ENCODE results near the gene SLC1A1. TPM values are rescaled to one million over a fixed set of nuclear protein-coding genes. Genes with fewer than 3 reads are reported as not detected.
A peak's percentile ranks its signal among the peaks of the same experiment; 100 is the strongest.
"Not testable (repeated sequence)": the region's sequence is repeated elsewhere in the genome, so short reads cannot be mapped to it uniquely, and the experiment has no call there.

Gene SLC1A1
- total RNA-seq, 1 donor from 2014 or later = 2.5 TPM

- intact Hi-C loops (cut with DNase I) = no loop called here
- ATAC-seq (ENCODE audit: poor library complexity) (no peak), DNase-seq (no peak)
Observed at GRCh38 chr9:4592886-4593285, 102.6 kb downstream of the SLC1A1 start.

GRCh38 chr9:4594545-4594944 is 104.3 kb downstream of the SLC1A1 start:
- intact Hi-C loops (cut with DNase I) = no loop called here

GRCh38 chr9:4594994-4595393 is 104.7 kb downstream of the SLC1A1 start:
- intact Hi-C loops (cut with DNase I) = no loop called here
- no peak for DNase-seq
- no peak for ATAC-seq (ENCODE audit: poor library complexity)

More at GRCh38 chr9:4594545-4594944, 104.3 kb downstream of the SLC1A1 start:
- no peak for DNase-seq
- no peak for ATAC-seq (ENCODE audit: poor library complexity)

GRCh38 chr9:4596165-4596922 is 106.1 kb downstream of the SLC1A1 start:
- ATAC-seq (ENCODE audit: poor library complexity) = no peak
- intact Hi-C loops (cut with DNase I) = no loop called here

GRCh38 chr9:4600368-4600767 is 110.1 kb downstream of the SLC1A1 start:
- DNase-seq (no peak), ATAC-seq (ENCODE audit: poor library complexity) (no peak)
- intact Hi-C loops (cut with DNase I) = no loop called here

More at GRCh38 chr9:4596165-4596922, 106.1 kb downstream of the SLC1A1 start:
- DNase-seq = no peak

GRCh38 chr9:4603830-4604229 is 113.6 kb downstream of the SLC1A1 start:
- ATAC-seq (ENCODE audit: poor library complexity) (no peak), DNase-seq (no peak)
- intact Hi-C loops (cut with DNase I) = no loop called here

- DNase-seq (no peak), ATAC-seq (ENCODE audit: poor library complexity) (peak; percentile 88)
- intact Hi-C loops (cut with DNase I) = no loop called here
Observed at GRCh38 chr9:4604678-4605095, 114.4 kb downstream of the SLC1A1 start.

GRCh38 chr9:4606033-4606432 is 115.8 kb downstream of the SLC1A1 start:
- intact Hi-C loops (cut with DNase I); ATAC-seq (ENCODE audit: poor library complexity); DNase-seq: not testable (repeated sequence)

- ATAC-seq (ENCODE audit: poor library complexity) = no peak
- intact Hi-C loops (cut with DNase I) = no loop called here
- DNase-seq = no peak
Observed at GRCh38 chr9:4614627-4615026, 124.4 kb downstream of the SLC1A1 start.

- intact Hi-C loops (cut with DNase I) = no loop called here
- ATAC-seq (ENCODE audit: poor library complexity) = no peak
Observed at GRCh38 chr9:4615251-4615650, 125.0 kb downstream of the SLC1A1 start.

GRCh38 chr9:4615778-4616177 is 125.5 kb downstream of the SLC1A1 start:
- no peak for ATAC-seq (ENCODE audit: poor library complexity)
- intact Hi-C loops (cut with DNase I) = no loop called here
- DNase-seq = no peak

More at GRCh38 chr9:4615251-4615650, 125.0 kb downstream of the SLC1A1 start:
- DNase-seq = no peak

GRCh38 chr9:4617752-4618151 is 127.5 kb downstream of the SLC1A1 start:
- intact Hi-C loops (cut with DNase I) = no loop called here
- ATAC-seq (ENCODE audit: poor library complexity) (no peak), DNase-seq (no peak)

GRCh38 chr9:4618700-4619099 is 128.4 kb downstream of the SLC1A1 start:
- intact Hi-C loops (cut with DNase I) = no loop called here
- no peak for ATAC-seq (ENCODE audit: poor library complexity)

GRCh38 chr9:4620057-4620765 is 129.9 kb downstream of the SLC1A1 start:
- ATAC-seq (ENCODE audit: poor library complexity) = no peak
- no peak for DNase-seq
- intact Hi-C loops (cut with DNase I) = no loop called here

More at GRCh38 chr9:4618700-4619099, 128.4 kb downstream of the SLC1A1 start:
- DNase-seq = no peak

GRCh38 chr9:4620881-4621555 is 130.8 kb downstream of the SLC1A1 start:
- DNase-seq (no peak), ATAC-seq (ENCODE audit: poor library complexity) (no peak)
- intact Hi-C loops (cut with DNase I) = no loop called here

GRCh38 chr9:4622016-4622415 is 131.7 kb downstream of the SLC1A1 start:
- intact Hi-C loops (cut with DNase I) = no loop called here
- ATAC-seq (ENCODE audit: poor library complexity) = no peak
- no peak for DNase-seq

- ATAC-seq (ENCODE audit: poor library complexity) (no peak), DNase-seq (no peak)
- intact Hi-C loops (cut with DNase I) = no loop called here
Observed at GRCh38 chr9:4630836-4631235, 140.6 kb downstream of the SLC1A1 start.
